ENCODE measurements around the gene DENND2D. TPM values are rescaled to one million over a fixed set of nuclear protein-coding genes. Genes with fewer than 3 reads are reported as not detected.

Gene DENND2D
- total and polyA plus RNA-seq, 10 of the 15 experiments (the other 5 are each of a cell fraction or from before 2014, with no cell fraction given): 149 to 375 (median 172) TPM

- Histone ChIP-seq H3K79me2 (ENCODE audit: control insufficient read depth, insufficient read depth, low read length) (peaks cover 12% of the 10 kb centered on the region), H2AFZ (ENCODE audit: control insufficient read depth, low read depth, low read length) (no peak overlapping the region), H3K27me3 (replicated peaks in 1 of 2; ENCODE audit: control insufficient read depth in 2 of 2, insufficient read depth in 2 of 2, low read length in 1 of 2) (no peaks in the 10 kb centered on the region), H3K9ac (ENCODE audit: control insufficient read depth, insufficient read depth, low read length) (no peak overlapping the region), H3K36me3 (ENCODE audit: control insufficient read depth in 2 of 2, insufficient read depth in 2 of 2, low read length in 1 of 2) (peaks cover 0 to 4% of the 10 kb centered on the region in 2 experiments; a peak in 1 of 4 replicates), H3K4me3 (no peak overlapping the region), H3K4me1 (ENCODE audit: control insufficient read depth, insufficient read depth, low read length) (no peaks in the 10 kb centered on the region), H3K27ac (ENCODE audit: control insufficient read depth, insufficient read depth) (no peak overlapping the region), H4K20me1 (ENCODE audit: control insufficient read depth, insufficient read depth) (no peaks in the 10 kb centered on the region), H3K9me3 (replicated peaks; ENCODE audit: control insufficient read depth, insufficient read depth, low read length) (no peaks in the 10 kb centered on the region), H3K4me2 (ENCODE audit: control insufficient read depth, insufficient read depth) (no peak overlapping the region)
- intact Hi-C loops (cut with micrococcal nuclease; ENCODE audit: unreplicated experiment): no loop called here
- ChIA-PET RAD21 (ENCODE audit: unreplicated experiment) (no interaction called here), CTCF (no interaction called here), SMC1A (ENCODE audit: uncharacterized antibody, unreplicated experiment) (no interaction called here), POLR2A (no interaction called here)
- in situ Hi-C loops (cut with MboI): no loop called here
- FAIRE-seq: no peak
- ATAC-seq: no peak
- DNase-seq (ENCODE audit: low read depth, low spot score): no peak
- TF ChIP-seq RAD51 (IDR thresholded peaks at IDR 0.05) (no peak), GATAD2B (conservative IDR thresholded peaks at IDR 0.05; ENCODE audit: low read depth) (no peak), USF2 (IDR thresholded peaks at IDR 0.05; ENCODE audit: borderline replicate concordance, low read depth, low read length) (no peak), IRF4 (IDR thresholded peaks at IDR 0.05; ENCODE audit: low read depth, low read length) (no peak), SKIL (IDR thresholded peaks at IDR 0.05; ENCODE audit: low read depth, poor library complexity, severe bottlenecking) (no peak), NR2C2 (IDR thresholded peaks at IDR 0.05; ENCODE audit: borderline replicate concordance, control insufficient read depth, insufficient read length, low read depth) (no peak), PML (IDR thresholded peaks at IDR 0.05; ENCODE audit: low read length) (no peak), HDAC2 (IDR thresholded peaks at IDR 0.05) (no peak), ATF3 (IDR thresholded peaks at IDR 0.05; ENCODE audit: borderline replicate concordance, extremely low read depth, low read depth, low read length) (no peak), ATF2 (IDR thresholded peaks at IDR 0.05; ENCODE audit: low read length) (no peak), CHD1 (IDR thresholded peaks at IDR 0.05; ENCODE audit: low read depth, low read length) (no peak), SPI1 (IDR thresholded peaks at IDR 0.05; ENCODE audit: borderline replicate concordance, insufficient read depth, low read depth, low read length) (no peak), TCF7 (IDR thresholded peaks at IDR 0.05; ENCODE audit: borderline replicate concordance) (no peak), WRNIP1 (IDR thresholded peaks at IDR 0.05; ENCODE audit: borderline replicate concordance, low read depth, low read length) (no peak), BHLHE40 (IDR thresholded peaks at IDR 0.05; ENCODE audit: borderline replicate concordance in 1 of 2, low read depth in 2 of 2, low read length in 1 of 2) (no peak), IKZF1 (conservative IDR thresholded peaks at IDR 0.05) (no peak), SRF (IDR thresholded peaks at IDR 0.05; ENCODE audit: low read depth in 2 of 2, low read length in 2 of 2) (no peak), SMAD5 (IDR thresholded peaks at IDR 0.05; ENCODE audit: low read depth) (no peak)
- 77% methylated on average over 3 of the region's 3 CpGs for WGBS (ENCODE audit: insufficient coverage, insufficient replicate concordance, low lambda C conversion rate, missing lambda C conversion rate)
- no TSS peak for BruUV-seq (replicated peaks)
These were observed 34.4 kb upstream of the DENND2D start for GRCh38 chr1:111234866-111235265.
